OCI-LY7 (cell line): ENCODE data around the gene DAW1.

Experiments used
- CTCF ChIP-seq: fragments of 200-600 bp; sonication (generic); conservative IDR thresholded peaks from 2 replicates; pipeline ENCODE4 v1.5.1; 2014; ENCODE audit warnings: mild to moderate bottlenecking, antibody characterized with exemption, low read length, moderate library complexity, mixed read lengths
- EZH2phosphoT487 ChIP-seq: fragments of 200-600 bp; sonication (generic); IDR thresholded peaks from 2 replicates; pipeline ENCODE4 v1.6.1; 2018; ENCODE audit warnings: low read depth, borderline replicate concordance, mild to moderate bottlenecking, mixed run types, antibody characterized with exemption, low read length, moderate library complexity, mixed read lengths

GRCh38 chr2:227834423-227834822 lies 37.0 kb upstream of the DAW1 start:
- no peak for TF ChIP-seq CTCF
- TF ChIP-seq EZH2phosphoT487: no peak
